A172 (cell line): Measurements from ENCODE around the gene SYNDIG1. TPM values are rescaled to one million over a fixed set of nuclear protein-coding genes. Genes with fewer than 3 reads are reported as not detected.
A peak's percentile ranks its signal among the peaks of the same experiment; 100 is the strongest.

ENCODE experiments used
- DNase-seq: peaks from one replicate; pipeline ENCODE4 v3.0.0-alpha.2; 2015; ENCODE audit warnings: low spot score
- total RNA-seq: library from RNA; depleted of rRNA; stranded (reverse); fragments of >200 nt; shearing (Covaris generic); gene quantifications from 2 replicates; pipeline ENCODE4 v1.2.3, GENCODE V29; 2014

The SYNDIG1 gene
- total RNA-seq, 1 experiment from 2014 or later, result 5.2 TPM

- DNase-seq, result peak; percentile 99
Observed at GRCh38 chr20:24672886-24673677, 203.7 kb downstream of the SYNDIG1 start.

- peak; percentile 87 for DNase-seq
Observed at GRCh38 chr20:24673678-24674570, 204.5 kb downstream of the SYNDIG1 start.

- DNase-seq, result no peak
Observed at GRCh38 chr20:24674921-24675605, 205.6 kb downstream of the SYNDIG1 start.

- no peak for DNase-seq
Observed at GRCh38 chr20:24675651-24676352, 206.4 kb downstream of the SYNDIG1 start.

GRCh38 chr20:24676353-24676977 is 207.0 kb downstream of the SYNDIG1 start:
- no peak for DNase-seq

GRCh38 chr20:24676978-24677370 is 207.5 kb downstream of the SYNDIG1 start:
- no peak for DNase-seq

- DNase-seq, result no peak
Observed at GRCh38 chr20:24677626-24678315, 208.3 kb downstream of the SYNDIG1 start.

GRCh38 chr20:24678351-24679106 is 209.1 kb downstream of the SYNDIG1 start:
- DNase-seq, result no peak

- DNase-seq, result no peak
Observed at GRCh38 chr20:24679448-24680047, 210.1 kb downstream of the SYNDIG1 start.

GRCh38 chr20:24681634-24682495 is 212.4 kb downstream of the SYNDIG1 start:
- DNase-seq, result peak; percentile 75

GRCh38 chr20:24682496-24682985 is 213.1 kb downstream of the SYNDIG1 start:
- DNase-seq, result no peak

- no peak for DNase-seq
Observed at GRCh38 chr20:24683676-24684075, 214.2 kb downstream of the SYNDIG1 start.

- DNase-seq, result no peak
Observed at GRCh38 chr20:24684421-24684871, 215.0 kb downstream of the SYNDIG1 start.

GRCh38 chr20:24684956-24685691 is 215.7 kb downstream of the SYNDIG1 start:
- no peak for DNase-seq

- DNase-seq, result no peak
Observed at GRCh38 chr20:24685736-24686135, 216.3 kb downstream of the SYNDIG1 start.

- DNase-seq, result no peak
Observed at GRCh38 chr20:24686156-24686555, 216.7 kb downstream of the SYNDIG1 start.

- DNase-seq, result no peak
Observed at GRCh38 chr20:24690408-24690807, 221.0 kb downstream of the SYNDIG1 start.
